HCT116 (cell line): ENCODE data around the gene SNX3. TPM values are rescaled to one million over a fixed set of nuclear protein-coding genes. Genes with fewer than 3 reads are reported as not detected.

Experiments used
- ATAC-seq: fragments of 200-7000 bp; cut with Tn5 transposase; 2 replicates; pipeline ENCODE4 v1.9.1; 2020; ENCODE audit warnings: mild to moderate bottlenecking, moderate library complexity
- BruUV-seq: library from RNA; stranded (reverse); fragments of 400-500 nt; replicated peaks from 2 replicates; lab custom pipeline; 2021; lab: Mats Ljungman, UMichigan
- CTCF ChIA-PET: fragments of 300-600 bp; sonication (Branson Sonifier 250); formaldehyde crosslinking; loops from one replicate; lab custom pipeline; 2021; ENCODE audit warnings: antibody characterized with exemption; lab: Charles Lee
- POLR2A ChIA-PET: fragments of 300-600, 350-600 bp; sonication (Branson Sonifier 250); formaldehyde crosslinking; loops from one replicate; lab custom pipeline; 2021; ENCODE audit warnings: antibody characterized with exemption; lab: Charles Lee
- RAD21 ChIA-PET, 2 experiments: fragments of 300-600 bp; sonication (Branson Sonifier 250); formaldehyde crosslinking; loops; one replicate each; lab custom pipeline; 2023; ENCODE audit warnings: low total read pairs in 2 of 2; ENCODE audit not compliant: uncharacterized antibody in 2 of 2, unreplicated experiment in 2 of 2, low non-redundant PET in 1 of 2; lab: Charles Lee
- DNase-seq: peaks from one replicate; pipeline ENCODE4 v3.0.0-alpha.2; 2010; ENCODE audit warnings: low read depth, low spot score
- H2AFZ ChIP-seq: fragments of 200-600 bp; shearing (Covaris generic), sonication (generic); 2 replicates; pipeline ENCODE4 v1.6.1; 2017; ENCODE audit warnings: low read depth, mixed run types, mixed read lengths, antibody characterized with exemption, low read length; ENCODE audit not compliant: poor library complexity, severe bottlenecking
- H3K27ac ChIP-seq: 2 replicates; pipeline ENCODE4 v1.5.1; 2012; ENCODE audit warnings: low read depth, low read length
- H3K27me3 ChIP-seq: fragments of 200-600 bp; sonication (generic); 2 replicates; pipeline ENCODE4 v1.6.1; 2016; ENCODE audit warnings: mixed run types, low read length, mixed read lengths; ENCODE audit not compliant: insufficient read depth
- H3K36me3 ChIP-seq, 2 experiments: fragments of 200-500 bp in 1 of 2; fragments of 200-600 bp in 1 of 2; sonication (Bioruptor generic) in 1 of 2; sonication (generic) in 1 of 2; 2 replicates each; pipeline versions ENCODE4 v1.5.1 to v1.6.1; 2014 to 2016; ENCODE audit warnings: low read length in 2 of 2, inconsistent platforms in 1 of 2, mixed read lengths in 1 of 2, mixed run types in 1 of 2; ENCODE audit not compliant: insufficient read depth in 2 of 2, control insufficient read depth in 1 of 2
- H3K4me1 ChIP-seq, 2 experiments: fragments of 200-600 bp in 1 of 2; sonication (generic) in 1 of 2; 2 replicates each; pipeline versions ENCODE4 v1.5.1 to v1.6.1; 2012 to 2017; ENCODE audit warnings: low read length in 2 of 2, inconsistent platforms in 1 of 2, mild to moderate bottlenecking in 1 of 2, mixed read lengths in 1 of 2, mixed run types in 1 of 2, moderate library complexity in 1 of 2; ENCODE audit not compliant: insufficient read depth in 2 of 2, control insufficient read depth in 1 of 2
- H3K4me2 ChIP-seq: fragments of 200-600 bp; sonication (generic); 2 replicates; pipeline ENCODE4 v1.6.1; 2017; ENCODE audit warnings: mixed run types, low read length, mixed read lengths
- H3K4me3 ChIP-seq, 2 experiments: fragments of 200-600 bp in 1 of 2; sonication (generic) in 1 of 2; replicated peaks in 1 of 2; 2 replicates each; pipeline ENCODE4 v1.5.1; 2011 to 2016; ENCODE audit warnings: low read length in 2 of 2, control low read depth in 1 of 2, low read depth in 1 of 2, mild to moderate bottlenecking in 1 of 2, mixed read lengths in 1 of 2, mixed run types in 1 of 2
- H3K79me2 ChIP-seq: fragments of 200-600 bp; sonication (generic); 2 replicates; pipeline ENCODE4 v1.6.1; 2017; ENCODE audit warnings: mild to moderate bottlenecking, mixed run types, low read length, moderate library complexity, mixed read lengths; ENCODE audit not compliant: insufficient read depth
- H3K9ac ChIP-seq: fragments of 200-600 bp; sonication (generic); 2 replicates; pipeline ENCODE4 v1.6.1; 2016; ENCODE audit warnings: low read length, mixed read lengths
- H3K9me2 ChIP-seq: fragments of 200-600 bp; sonication (generic), shearing (Covaris generic); 2 replicates; pipeline ENCODE4 v1.6.1; 2017; ENCODE audit warnings: mixed run types, mild to moderate bottlenecking, moderate library complexity; ENCODE audit not compliant: insufficient read depth
- H3K9me3 ChIP-seq, 2 experiments: fragments of 200-500 bp in 1 of 2; fragments of 200-600 bp in 1 of 2; sonication (Bioruptor generic) in 1 of 2; sonication (generic) in 1 of 2; 2 replicates each; pipeline ENCODE4 v1.6.1; 2014 to 2017; ENCODE audit warnings: low read length in 2 of 2, mixed read lengths in 2 of 2, inconsistent platforms in 1 of 2, low read depth in 1 of 2, mild to moderate bottlenecking in 1 of 2, mixed run types in 1 of 2, moderate library complexity in 1 of 2; ENCODE audit not compliant: control insufficient read depth in 1 of 2, insufficient read depth in 1 of 2
- H4K20me1 ChIP-seq: fragments of 200-600 bp; sonication (generic), shearing (Covaris generic); 2 replicates; pipeline ENCODE4 v1.6.1; 2017; ENCODE audit warnings: mixed run types, mild to moderate bottlenecking, moderate library complexity; ENCODE audit not compliant: insufficient read depth
- ELF1 ChIP-seq: IDR thresholded peaks from 2 replicates; pipeline ENCODE4 v1.6.1; 2012; ENCODE audit warnings: low read depth, borderline replicate concordance
- FOSL1 ChIP-seq: IDR thresholded peaks from 2 replicates; pipeline ENCODE4 v1.6.1; 2012; ENCODE audit warnings: low read depth
- JUND ChIP-seq: IDR thresholded peaks from 2 replicates; pipeline ENCODE4 v1.6.1; 2012
- POLR2A ChIP-seq: IDR thresholded peaks from 2 replicates; pipeline ENCODE4 v1.7.0; 2011; ENCODE audit warnings: borderline replicate concordance; ENCODE audit not compliant: insufficient read depth, insufficient read length; ENCODE audit errors: extremely low read depth
- POLR2AphosphoS5 ChIP-seq: IDR thresholded peaks from 2 replicates; pipeline ENCODE4 v1.6.1; 2011; ENCODE audit warnings: mild to moderate bottlenecking, low read depth, low read length, moderate library complexity
- SIN3A ChIP-seq: IDR thresholded peaks from 2 replicates; pipeline ENCODE4 v1.6.1; 2012; ENCODE audit warnings: low read depth
- SRF ChIP-seq: IDR thresholded peaks from 2 replicates; pipeline ENCODE4 v1.6.1; 2012; ENCODE audit warnings: low read depth
- TCF7L2 ChIP-seq: IDR thresholded peaks from 2 replicates; pipeline ENCODE4 v1.7.0; 2011; ENCODE audit warnings: borderline replicate concordance, inconsistent platforms; ENCODE audit not compliant: insufficient read depth, insufficient read length; ENCODE audit errors: extremely low read depth
- ZFX ChIP-seq: fragments of 450-650 bp; IDR thresholded peaks from 2 replicates; pipeline ENCODE4 v1.6.1; 2017
- intact Hi-C: fragments of 100-400 bp; cut with micrococcal nuclease; formaldehyde crosslinking; loops from 2 replicates; pipeline ENCODE4 v1.10.0; 2022
- total RNA-seq: library from RNA; stranded (reverse); gene quantifications from one replicate; pipeline ENCODE4 v1.2.1, GENCODE V29; 2021; ENCODE audit not compliant: unreplicated experiment
- TF ChIP-seq, protein P1 (sequence below): IDR thresholded peaks from 2 replicates; pipeline ENCODE4 v1.6.1; 2012
- TF ChIP-seq, protein P2 (sequence below), 3 experiments: fragments of 200-600 bp in 1 of 3; sonication (generic) in 1 of 3; IDR thresholded peaks in 2 of 3; conservative IDR thresholded peaks in 1 of 3; 2 replicates each; pipeline ENCODE4 v1.5.1; 2012 to 2017; ENCODE audit warnings: low read depth in 2 of 3, low read length in 2 of 3, antibody characterized with exemption in 1 of 3, borderline replicate concordance in 1 of 3, control low read depth in 1 of 3, mild to moderate bottlenecking in 1 of 3, mixed read lengths in 1 of 3, mixed run types in 1 of 3, moderate library complexity in 1 of 3; ENCODE audit not compliant: insufficient read depth in 1 of 3

SNX3 gene
- total RNA-seq, 1 experiment from 2014 or later, result 111 TPM

- TF ChIP-seq ELF1 (no peak), FOSL1 (no peak), POLR2A (no peak)
These were observed 67.7 kb downstream of the SNX3 start (continued) for GRCh38 chr6:108193131-108193530.

- DNase-seq (no peak), ATAC-seq (no peak)
- POLR2A ChIA-PET, result no interaction called here
- H4K20me1 ChIP-seq, result no peaks in the 10 kb centered on the region
- TF ChIP-seq FOSL1 (no peak), POLR2A (no peak), TCF7L2 (no peak), SIN3A (no peak), JUND (no peak), ELF1 (no peak), POLR2AphosphoS5 (no peak), SRF (no peak), ZFX (no peak)
- TF ChIP-seq, protein P1, sequence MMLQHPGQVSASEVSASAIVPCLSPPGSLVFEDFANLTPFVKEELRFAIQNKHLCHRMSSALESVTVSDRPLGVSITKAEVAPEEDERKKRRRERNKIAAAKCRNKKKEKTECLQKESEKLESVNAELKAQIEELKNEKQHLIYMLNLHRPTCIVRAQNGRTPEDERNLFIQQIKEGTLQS, result no peak
- TF ChIP-seq, protein P2, sequence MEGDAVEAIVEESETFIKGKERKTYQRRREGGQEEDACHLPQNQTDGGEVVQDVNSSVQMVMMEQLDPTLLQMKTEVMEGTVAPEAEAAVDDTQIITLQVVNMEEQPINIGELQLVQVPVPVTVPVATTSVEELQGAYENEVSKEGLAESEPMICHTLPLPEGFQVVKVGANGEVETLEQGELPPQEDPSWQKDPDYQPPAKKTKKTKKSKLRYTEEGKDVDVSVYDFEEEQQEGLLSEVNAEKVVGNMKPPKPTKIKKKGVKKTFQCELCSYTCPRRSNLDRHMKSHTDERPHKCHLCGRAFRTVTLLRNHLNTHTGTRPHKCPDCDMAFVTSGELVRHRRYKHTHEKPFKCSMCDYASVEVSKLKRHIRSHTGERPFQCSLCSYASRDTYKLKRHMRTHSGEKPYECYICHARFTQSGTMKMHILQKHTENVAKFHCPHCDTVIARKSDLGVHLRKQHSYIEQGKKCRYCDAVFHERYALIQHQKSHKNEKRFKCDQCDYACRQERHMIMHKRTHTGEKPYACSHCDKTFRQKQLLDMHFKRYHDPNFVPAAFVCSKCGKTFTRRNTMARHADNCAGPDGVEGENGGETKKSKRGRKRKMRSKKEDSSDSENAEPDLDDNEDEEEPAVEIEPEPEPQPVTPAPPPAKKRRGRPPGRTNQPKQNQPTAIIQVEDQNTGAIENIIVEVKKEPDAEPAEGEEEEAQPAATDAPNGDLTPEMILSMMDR (IDR thresholded peaks at IDR 0.05 in 2 of 3, conservative IDR thresholded peaks at IDR 0.05 in 1 of 3; ENCODE audit: borderline replicate concordance in 1 of 3, insufficient read depth in 1 of 3, low read depth in 2 of 3, low read length in 2 of 3), result no peak
- no peak overlapping the region for H3K4me2 ChIP-seq
- H3K9me3 ChIP-seq, result no peaks in the 10 kb centered on the region
- H3K27ac ChIP-seq, result no peak overlapping the region
- intact Hi-C loops, result no loop called here
- no peak overlapping the region for H2AFZ ChIP-seq
- CTCF ChIA-PET, result no interaction called here
- BruUV-seq, result no TSS peak
- no peaks in the 10 kb centered on the region for H3K27me3 ChIP-seq
- RAD21 ChIA-PET, result no interaction called here
- H3K9ac ChIP-seq, result no peak overlapping the region
- H3K9me2 ChIP-seq, result no peaks in the 10 kb centered on the region
- no peaks in the 10 kb centered on the region for H3K36me3 ChIP-seq
- peaks cover 0 to 6% of the 10 kb centered on the region in 2 experiments; a peak in 1 of 4 replicates for H3K4me1 ChIP-seq
- H3K4me3 ChIP-seq, result no peak overlapping the region
- H3K79me2 ChIP-seq, result no peaks in the 10 kb centered on the region
These were observed 73.3 kb downstream of the SNX3 start for GRCh38 chr6:108187519-108187918.
